Measurements from ENCODE around the gene CEBPE.

DNA sequence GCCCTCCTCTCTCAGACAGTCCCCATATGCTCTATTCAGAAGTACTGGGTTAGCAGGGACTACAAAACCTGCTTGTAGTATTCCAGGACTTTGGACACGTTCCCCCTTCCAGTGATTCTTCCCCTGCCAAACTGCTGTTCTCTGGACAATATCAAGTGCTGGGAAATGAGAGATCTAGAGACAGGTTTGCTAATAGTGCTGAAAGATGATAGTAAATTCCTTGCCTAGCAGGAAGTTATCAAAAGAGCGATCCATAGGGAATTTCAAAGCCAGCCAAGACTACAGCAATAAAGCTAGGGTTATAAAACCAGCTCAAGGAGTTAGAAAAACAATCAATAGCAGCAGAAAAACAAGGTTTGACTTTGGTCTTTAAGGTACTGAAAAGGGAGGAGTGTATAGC lies 49.2 kb upstream of the CEBPE start:
- no peak for TF ChIP-seq POLR2A (IDR thresholded peaks at IDR 0.05)
- TF ChIP-seq, protein P1, sequence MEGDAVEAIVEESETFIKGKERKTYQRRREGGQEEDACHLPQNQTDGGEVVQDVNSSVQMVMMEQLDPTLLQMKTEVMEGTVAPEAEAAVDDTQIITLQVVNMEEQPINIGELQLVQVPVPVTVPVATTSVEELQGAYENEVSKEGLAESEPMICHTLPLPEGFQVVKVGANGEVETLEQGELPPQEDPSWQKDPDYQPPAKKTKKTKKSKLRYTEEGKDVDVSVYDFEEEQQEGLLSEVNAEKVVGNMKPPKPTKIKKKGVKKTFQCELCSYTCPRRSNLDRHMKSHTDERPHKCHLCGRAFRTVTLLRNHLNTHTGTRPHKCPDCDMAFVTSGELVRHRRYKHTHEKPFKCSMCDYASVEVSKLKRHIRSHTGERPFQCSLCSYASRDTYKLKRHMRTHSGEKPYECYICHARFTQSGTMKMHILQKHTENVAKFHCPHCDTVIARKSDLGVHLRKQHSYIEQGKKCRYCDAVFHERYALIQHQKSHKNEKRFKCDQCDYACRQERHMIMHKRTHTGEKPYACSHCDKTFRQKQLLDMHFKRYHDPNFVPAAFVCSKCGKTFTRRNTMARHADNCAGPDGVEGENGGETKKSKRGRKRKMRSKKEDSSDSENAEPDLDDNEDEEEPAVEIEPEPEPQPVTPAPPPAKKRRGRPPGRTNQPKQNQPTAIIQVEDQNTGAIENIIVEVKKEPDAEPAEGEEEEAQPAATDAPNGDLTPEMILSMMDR (IDR thresholded peaks at IDR 0.05) = no peak
